GDM1 (cell line): ENCODE data around the gene SERPINA12.
"Not testable (repeated sequence)": the region's sequence is repeated elsewhere in the genome, so short reads cannot be mapped to it uniquely, and the experiment has no call there.

Experiments
- DNase-seq: peaks from one replicate; lab custom pipeline; 2025; lab: John Stamatoyannopoulos, UW

Gene SERPINA12

GRCh38 chr14:94489336-94489735 lies 19.9 kb downstream of the SERPINA12 start:
- no peak for DNase-seq

GRCh38 chr14:94486883-94487282 lies 22.4 kb downstream of the SERPINA12 start:
- no peak for DNase-seq

GRCh38 chr14:94485944-94486841 lies 23.1 kb downstream of the SERPINA12 start:
- DNase-seq, result no peak

- no peak for DNase-seq
Measured at GRCh38 chr14:94484481-94484880, 24.8 kb downstream of the SERPINA12 start.

- DNase-seq, result no peak
Measured at GRCh38 chr14:94483729-94484275, 25.5 kb downstream of the SERPINA12 start.

GRCh38 chr14:94483071-94483451 lies 26.2 kb downstream of the SERPINA12 start:
- DNase-seq, result no peak

- not testable (repeated sequence) for DNase-seq
Measured at GRCh38 chr14:94482132-94483070, 26.9 kb downstream of the SERPINA12 start.

- no peak for DNase-seq
Measured at GRCh38 chr14:94481468-94482131, 27.7 kb downstream of the SERPINA12 start.

GRCh38 chr14:94480809-94481208 lies 28.5 kb downstream of the SERPINA12 start:
- no peak for DNase-seq

- no peak for DNase-seq
Measured at GRCh38 chr14:94478420-94478819, 30.8 kb downstream of the SERPINA12 start.

GRCh38 chr14:94476023-94476422 lies 33.2 kb downstream of the SERPINA12 start, which contains the start of gene SERPINA9:
Gene SERPINA9 (minus strand): TSS chr14:94476197. CDS start chr14:94469840, 6,357 bp downstream.
- no peak for DNase-seq

- no peak for DNase-seq
Measured at GRCh38 chr14:94474581-94475031, 34.7 kb downstream of the SERPINA12 start.

- DNase-seq, result no peak
Measured at GRCh38 chr14:94473666-94474410, 35.4 kb downstream of the SERPINA12 start.

- no peak for DNase-seq
Measured at GRCh38 chr14:94472842-94473241, 36.4 kb downstream of the SERPINA12 start.

- no peak for DNase-seq
Measured at GRCh38 chr14:94471045-94471444, 38.2 kb downstream of the SERPINA12 start.

GRCh38 chr14:94470311-94470710 lies 39.0 kb downstream of the SERPINA12 start:
- no peak for DNase-seq

GRCh38 chr14:94469261-94469660 lies 40.0 kb downstream of the SERPINA12 start:
- no peak for DNase-seq

GRCh38 chr14:94467728-94468520 lies 41.3 kb downstream of the SERPINA12 start:
- no peak for DNase-seq

GRCh38 chr14:94466706-94467370 lies 42.4 kb downstream of the SERPINA12 start:
- DNase-seq, result no peak
